Lower leg skin (tissue), 3 donors: ENCODE measurements around the gene GREB1.

Source experiments
- POLR2A ChIP-seq, 2 donors: fragments of 450-650 bp; IDR thresholded peaks; one replicate each; pipeline ENCODE4 v1.6.1; 2016 to 2017; ENCODE audit warnings: antibody characterized with exemption in 2 of 2, mild to moderate bottlenecking in 1 of 2, moderate library complexity in 1 of 2
- TF ChIP-seq, protein P1 (sequence below), 3 donors: fragments of 450-650 bp; IDR thresholded peaks; one replicate each; pipeline ENCODE4 v1.5.1; 2016; ENCODE audit warnings: antibody characterized with exemption in 3 of 3, mild to moderate bottlenecking in 3 of 3, moderate library complexity in 2 of 3

DNA sequence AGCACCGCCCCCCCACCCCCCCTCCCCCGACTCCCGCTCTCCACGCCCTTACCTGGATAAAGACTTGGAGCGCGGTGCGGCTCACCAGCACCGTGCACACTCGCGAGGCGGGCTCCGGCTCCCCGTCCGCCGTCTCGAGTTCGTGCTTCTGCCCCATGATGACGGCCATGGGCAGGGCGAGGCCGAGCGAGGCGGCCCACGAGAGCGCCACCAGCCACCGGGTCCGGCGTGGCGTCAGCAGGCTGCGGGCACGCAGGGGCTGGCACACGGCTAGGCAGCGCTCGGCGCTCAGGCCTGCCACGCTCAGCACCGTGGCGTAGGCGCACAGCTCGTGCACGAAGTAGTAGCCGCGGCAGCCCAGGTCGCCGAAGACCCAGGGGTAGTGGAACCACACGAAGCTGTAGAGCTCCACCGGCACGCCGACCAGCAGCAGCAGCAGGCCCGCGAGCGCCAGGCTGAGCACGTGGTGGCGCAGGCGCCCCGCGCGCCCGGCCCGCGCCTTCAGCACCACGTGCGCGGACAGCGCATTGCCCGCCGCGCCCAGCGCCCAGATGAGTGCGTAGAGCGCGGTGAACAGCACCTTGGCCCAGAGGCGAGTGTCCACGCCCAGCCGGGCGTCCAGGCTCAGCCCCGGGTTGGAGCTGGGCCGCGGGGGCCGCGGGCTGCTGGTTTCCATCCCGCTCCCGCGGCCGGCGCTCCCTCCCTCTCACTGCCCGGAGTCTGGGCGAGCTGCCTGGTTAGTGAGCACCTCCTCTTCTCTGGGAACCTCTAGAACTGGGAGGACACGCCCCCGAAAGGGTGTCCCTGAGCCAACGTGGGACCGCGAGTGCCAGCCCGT is 135.8 kb downstream of the GREB1 start, which contains the start of gene NTSR2:
- TF ChIP-seq, protein P1, sequence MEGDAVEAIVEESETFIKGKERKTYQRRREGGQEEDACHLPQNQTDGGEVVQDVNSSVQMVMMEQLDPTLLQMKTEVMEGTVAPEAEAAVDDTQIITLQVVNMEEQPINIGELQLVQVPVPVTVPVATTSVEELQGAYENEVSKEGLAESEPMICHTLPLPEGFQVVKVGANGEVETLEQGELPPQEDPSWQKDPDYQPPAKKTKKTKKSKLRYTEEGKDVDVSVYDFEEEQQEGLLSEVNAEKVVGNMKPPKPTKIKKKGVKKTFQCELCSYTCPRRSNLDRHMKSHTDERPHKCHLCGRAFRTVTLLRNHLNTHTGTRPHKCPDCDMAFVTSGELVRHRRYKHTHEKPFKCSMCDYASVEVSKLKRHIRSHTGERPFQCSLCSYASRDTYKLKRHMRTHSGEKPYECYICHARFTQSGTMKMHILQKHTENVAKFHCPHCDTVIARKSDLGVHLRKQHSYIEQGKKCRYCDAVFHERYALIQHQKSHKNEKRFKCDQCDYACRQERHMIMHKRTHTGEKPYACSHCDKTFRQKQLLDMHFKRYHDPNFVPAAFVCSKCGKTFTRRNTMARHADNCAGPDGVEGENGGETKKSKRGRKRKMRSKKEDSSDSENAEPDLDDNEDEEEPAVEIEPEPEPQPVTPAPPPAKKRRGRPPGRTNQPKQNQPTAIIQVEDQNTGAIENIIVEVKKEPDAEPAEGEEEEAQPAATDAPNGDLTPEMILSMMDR (IDR thresholded peaks at IDR 0.05) = no peak
- no peak for TF ChIP-seq POLR2A (IDR thresholded peaks at IDR 0.05)
